NB4 (cell line): ENCODE data around the gene GPRASP1.
A peak's percentile ranks its signal among the peaks of the same experiment; 100 is the strongest.

Experiments
- DNase-seq: peaks from one replicate; pipeline ENCODE4 v3.0.0; 2010; ENCODE audit warnings: low read depth
- H3K4me3 ChIP-seq: one replicate; pipeline ENCODE4 v1.5.1; 2011; ENCODE audit warnings: mild to moderate bottlenecking, low read depth, low read length, moderate library complexity
- CTCF ChIP-seq: IDR thresholded peaks from one replicate; pipeline ENCODE4 v1.5.1; 2012; ENCODE audit warnings: low read depth, low read length
- MAX ChIP-seq: IDR thresholded peaks from 2 replicates; pipeline ENCODE4 v1.6.1; 2011; ENCODE audit warnings: low read depth, low read length
- MYC ChIP-seq: IDR thresholded peaks from 2 replicates; pipeline ENCODE4 v1.6.1; 2011; ENCODE audit warnings: low read depth, low read length
- POLR2A ChIP-seq: IDR thresholded peaks from 2 replicates; pipeline ENCODE4 v1.6.1; 2011; ENCODE audit warnings: mild to moderate bottlenecking; ENCODE audit not compliant: insufficient read length; ENCODE audit errors: extremely low read depth

Gene GPRASP1

GRCh38 chrX:102627640-102628039, 23.6 kb upstream of the GPRASP1 start:
- peak; percentile 4 for DNase-seq
- TF ChIP-seq MAX = no peak
- no peak for TF ChIP-seq MYC
- no peak for TF ChIP-seq CTCF
- TF ChIP-seq POLR2A = no peak
- no peak overlapping the region for H3K4me3 ChIP-seq

GRCh38 chrX:102637561-102637960, 13.7 kb upstream of the GPRASP1 start:
- no peak for TF ChIP-seq MYC
- TF ChIP-seq POLR2A = no peak
- no peak for TF ChIP-seq MAX
- no peak for TF ChIP-seq CTCF
- no peak for DNase-seq
- no peak overlapping the region for H3K4me3 ChIP-seq

- DNase-seq = no peak
- H3K4me3 ChIP-seq = no peak overlapping the region
- TF ChIP-seq POLR2A (no peak), MYC (no peak)
Measured at GRCh38 chrX:102650903-102651241, 411 bp upstream of the GPRASP1 start.

GRCh38 chrX:102652031-102652688, 877 bp downstream of the GPRASP1 start:
- no peak for DNase-seq
- no peak overlapping the region for H3K4me3 ChIP-seq

GRCh38 chrX:102654696-102655095, 3.4 kb downstream of the GPRASP1 start:
- no peak for DNase-seq
- TF ChIP-seq POLR2A = no peak
- no peak for TF ChIP-seq CTCF
- TF ChIP-seq MYC = no peak
- TF ChIP-seq MAX = no peak
- no peak overlapping the region for H3K4me3 ChIP-seq

More at GRCh38 chrX:102652031-102652688, 877 bp downstream of the GPRASP1 start:
- no peak for TF ChIP-seq MYC
- TF ChIP-seq POLR2A = no peak
- TF ChIP-seq MAX = no peak
- TF ChIP-seq CTCF = no peak

- no peak overlapping the region for H3K4me3 ChIP-seq
- TF ChIP-seq MYC = no peak
- no peak for TF ChIP-seq POLR2A
- no peak for TF ChIP-seq MAX
- TF ChIP-seq CTCF = no peak
- DNase-seq = no peak
Measured at GRCh38 chrX:102658556-102658955, 7.3 kb downstream of the GPRASP1 start.
